Right lobe of liver (tissue), 4 donors: Measurements from ENCODE around the gene ADCY1.

Source experiments
- CTCF ChIP-seq, 4 donors: fragments of 200-600 bp in 3 of 4; fragments of 450-650 bp in 1 of 4; IDR thresholded peaks; one replicate each; pipeline versions ENCODE4 v1.5.1 to v1.8.0; 2016 to 2022; ENCODE audit warnings: antibody characterized with exemption in 4 of 4, mild to moderate bottlenecking in 2 of 4
- POLR2A ChIP-seq: fragments of 450-650 bp; IDR thresholded peaks from one replicate; pipeline ENCODE4 v1.6.1; 2017; ENCODE audit warnings: antibody characterized with exemption, mild to moderate bottlenecking
- donor health status: DM: no; HTN: no; CAD: no.
- donor health status: DM: no; HTN: no; CAD: no.
- donor health status: DM: no; HTN: yes; CAD: no.

GRCh38 chr7:45688382-45688781 is 114.2 kb downstream of the ADCY1 start:
- TF ChIP-seq CTCF (IDR thresholded peaks at IDR 0.05), result no peak
- TF ChIP-seq POLR2A, result no peak
